Measurements from ENCODE around the gene AFG3L2. TPM values are rescaled to one million over a fixed set of nuclear protein-coding genes. Genes with fewer than 3 reads are reported as not detected.

Gene AFG3L2
- total and polyA plus RNA-seq, 7 donors: 88.8 to 163 (median 106) TPM

- Histone ChIP-seq H3K9me3 (peaks cover 7% of the 10 kb centered on the region), H3K27me3 (ENCODE audit: insufficient read depth in 3 of 3, low read length in 2 of 3) (no peaks in the 10 kb centered on the region), H3K4me1 (peaks cover 3% of the 10 kb centered on the region), H3K4me3 (no peak overlapping the region), H3K27ac (no peak overlapping the region), H3K36me3 (ENCODE audit: insufficient read depth in 1 of 2, low read depth in 1 of 2) (peaks cover 0 to 20% of the 10 kb centered on the region in 2 donors)
- no peak for DNase-seq
- intact Hi-C loops (cut with DNase I): no loop called here
- no peak for TF ChIP-seq CTCF (IDR thresholded peaks at IDR 0.05)
- no peak for ATAC-seq
- WGBS, 3 donors: 78 to 85% (median 80%) methylated on average over 1 of the region's 1 CpG
Measured at GRCh38 chr18:12314591-12315305, 62.3 kb downstream of the AFG3L2 start.

- Histone ChIP-seq H3K4me3 (no peak overlapping the region), H3K27ac (no peak overlapping the region), H3K36me3 (ENCODE audit: insufficient read depth in 1 of 2, low read depth in 1 of 2) (peaks cover 0 to 20% of the 10 kb centered on the region in 2 donors), H3K4me1 (peaks cover 3% of the 10 kb centered on the region), H3K9me3 (peaks cover 7% of the 10 kb centered on the region), H3K27me3 (ENCODE audit: insufficient read depth in 3 of 3, low read length in 2 of 3) (peaks cover 0 to 7% (median 0%) of the 10 kb centered on the region in 3 donors)
- TF ChIP-seq CTCF (IDR thresholded peaks at IDR 0.05): no peak
- WGBS, 3 donors: 76 to 85% (median 82%) methylated on average over 5 of the region's 5 CpGs
- intact Hi-C loops (cut with DNase I): no loop called here
- DNase-seq (no peak), ATAC-seq (no peak)
Measured at GRCh38 chr18:12313530-12314245, 63.3 kb downstream of the AFG3L2 start.

GRCh38 chr18:12312976-12313375 is 64.1 kb downstream of the AFG3L2 start:
- peaks cover 3% of the 10 kb centered on the region for H3K4me1 ChIP-seq
- H3K9me3 ChIP-seq: peaks cover 7% of the 10 kb centered on the region
- ATAC-seq (no peak), DNase-seq (no peak)
- intact Hi-C loops (cut with DNase I): no loop called here
- H3K4me3 ChIP-seq: no peak overlapping the region
- H3K36me3 ChIP-seq (ENCODE audit: insufficient read depth in 1 of 2, low read depth in 1 of 2): peaks cover 0 to 20% of the 10 kb centered on the region in 2 donors
- peaks cover 0 to 13% (median 0%) of the 10 kb centered on the region in 3 donors for H3K27me3 ChIP-seq (ENCODE audit: insufficient read depth in 3 of 3, low read length in 2 of 3)
- TF ChIP-seq CTCF (IDR thresholded peaks at IDR 0.05): no peak
- no peak overlapping the region for H3K27ac ChIP-seq

GRCh38 chr18:12310762-12311161 is 66.3 kb downstream of the AFG3L2 start:
- Histone ChIP-seq H3K9me3 (peaks cover 7% of the 10 kb centered on the region), H3K36me3 (ENCODE audit: insufficient read depth in 1 of 2, low read depth in 1 of 2) (peaks cover 0 to 20% of the 10 kb centered on the region in 2 donors), H3K4me1 (peaks cover 3% of the 10 kb centered on the region), H3K27me3 (ENCODE audit: insufficient read depth in 3 of 3, low read length in 2 of 3) (peaks cover 0 to 33% (median 5%) of the 10 kb centered on the region in 3 donors), H3K27ac (no peak overlapping the region), H3K4me3 (no peak overlapping the region)
- intact Hi-C loops (cut with DNase I): no loop called here
- TF ChIP-seq CTCF (IDR thresholded peaks at IDR 0.05): no peak
- DNase-seq: peak in 1 of 2 donors; percentile 23
- no peak for ATAC-seq
- 96 to 99% (median 96%) methylated on average over 6 of the region's 6 CpGs for WGBS, 3 donors
